DOHH2 (cell line): Measurements from ENCODE around the gene C11orf68.

Experiments used
- EZH2phosphoT487 ChIP-seq: fragments of 200-600 bp; sonication (generic); IDR thresholded peaks from 2 replicates; pipeline ENCODE4 v1.6.1; 2017; ENCODE audit warnings: borderline replicate concordance, mild to moderate bottlenecking, antibody characterized with exemption, low read length, moderate library complexity, mixed read lengths
- TF ChIP-seq, protein P1 (sequence below): fragments of 200-600 bp; sonication (generic); IDR thresholded peaks from one replicate; pipeline ENCODE4 v1.5.1; 2014; ENCODE audit warnings: antibody characterized with exemption, mild to moderate bottlenecking, low read depth, low read length; ENCODE audit not compliant: poor library complexity, severe bottlenecking

DNA sequence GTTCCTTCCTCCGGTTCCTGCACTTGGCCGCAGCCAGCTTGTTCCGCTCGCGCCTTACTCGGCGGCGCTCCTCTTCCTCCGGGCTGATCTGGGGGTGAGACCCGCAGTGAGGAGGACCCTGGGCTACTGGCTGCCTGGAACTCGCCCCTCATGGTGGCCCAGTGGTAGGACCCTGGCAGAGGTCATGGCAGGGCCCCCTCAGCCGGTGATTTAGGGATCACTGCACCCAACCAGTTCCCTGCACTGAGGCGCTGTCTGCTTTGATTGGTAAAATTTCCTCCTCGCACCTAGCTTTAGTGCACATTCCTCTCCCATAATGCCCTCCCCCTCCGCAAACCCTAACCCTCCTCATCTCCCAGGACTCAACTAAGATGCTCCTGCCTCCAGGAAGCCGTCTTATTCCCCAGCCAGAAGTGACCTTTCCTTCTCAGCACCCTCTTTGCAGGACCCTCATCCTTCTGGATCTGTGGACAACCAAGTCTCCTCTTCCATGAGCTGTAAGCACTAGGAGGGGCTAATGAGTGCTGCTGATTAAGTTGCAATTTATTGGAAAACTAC is 24.7 kb downstream of the C11orf68 start:
- TF ChIP-seq, protein P1, sequence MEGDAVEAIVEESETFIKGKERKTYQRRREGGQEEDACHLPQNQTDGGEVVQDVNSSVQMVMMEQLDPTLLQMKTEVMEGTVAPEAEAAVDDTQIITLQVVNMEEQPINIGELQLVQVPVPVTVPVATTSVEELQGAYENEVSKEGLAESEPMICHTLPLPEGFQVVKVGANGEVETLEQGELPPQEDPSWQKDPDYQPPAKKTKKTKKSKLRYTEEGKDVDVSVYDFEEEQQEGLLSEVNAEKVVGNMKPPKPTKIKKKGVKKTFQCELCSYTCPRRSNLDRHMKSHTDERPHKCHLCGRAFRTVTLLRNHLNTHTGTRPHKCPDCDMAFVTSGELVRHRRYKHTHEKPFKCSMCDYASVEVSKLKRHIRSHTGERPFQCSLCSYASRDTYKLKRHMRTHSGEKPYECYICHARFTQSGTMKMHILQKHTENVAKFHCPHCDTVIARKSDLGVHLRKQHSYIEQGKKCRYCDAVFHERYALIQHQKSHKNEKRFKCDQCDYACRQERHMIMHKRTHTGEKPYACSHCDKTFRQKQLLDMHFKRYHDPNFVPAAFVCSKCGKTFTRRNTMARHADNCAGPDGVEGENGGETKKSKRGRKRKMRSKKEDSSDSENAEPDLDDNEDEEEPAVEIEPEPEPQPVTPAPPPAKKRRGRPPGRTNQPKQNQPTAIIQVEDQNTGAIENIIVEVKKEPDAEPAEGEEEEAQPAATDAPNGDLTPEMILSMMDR = no peak
- no peak for TF ChIP-seq EZH2phosphoT487
